NCI-H748 (cell line): ENCODE measurements around the gene SLC30A3.
"Not testable (repeated sequence)": the region's sequence is repeated elsewhere in the genome, so short reads cannot be mapped to it uniquely, and the experiment has no call there.

ENCODE experiments used
- DNase-seq: peaks from one replicate; lab custom pipeline; 2025; ENCODE audit not compliant: unreplicated experiment; lab: John Stamatoyannopoulos, UW

The SLC30A3 gene

DNA sequence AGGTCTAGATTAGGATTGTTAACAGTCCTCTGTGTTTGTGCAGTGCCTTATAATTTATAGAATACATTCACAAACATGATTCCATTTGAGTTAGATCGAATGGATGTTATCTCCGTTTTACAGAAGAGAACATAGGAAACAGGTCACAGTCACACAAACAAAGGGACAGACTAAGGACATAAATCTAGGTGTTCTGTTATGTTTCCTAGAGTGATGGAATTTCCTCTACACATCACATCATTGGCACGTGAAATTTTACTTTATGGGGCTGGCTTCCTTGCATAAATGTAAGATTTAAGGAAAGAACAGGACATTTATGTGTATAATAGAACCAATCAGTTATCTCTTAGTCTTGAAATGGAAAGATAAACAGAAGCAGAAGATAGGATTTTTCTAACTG, 25.8 kb upstream of the SLC30A3 start:
- no peak for DNase-seq

DNA sequence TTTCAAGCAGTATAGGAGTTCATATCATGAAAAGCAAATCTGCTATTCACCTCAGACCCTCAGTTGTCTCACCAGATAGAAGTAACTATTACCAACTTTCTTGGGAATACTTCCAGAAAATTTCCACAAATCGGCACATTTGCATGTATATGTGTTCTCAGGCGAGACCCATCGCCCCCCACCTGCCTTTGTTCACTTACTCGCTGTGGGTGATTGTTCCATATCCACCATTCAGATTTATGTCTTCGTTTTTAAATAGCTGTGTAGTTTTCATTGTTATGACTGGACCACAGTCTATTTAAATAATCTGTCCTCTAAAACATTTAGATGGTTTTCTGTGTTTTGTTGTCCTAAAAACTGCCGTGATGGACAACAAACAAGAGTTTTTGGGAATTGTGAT, 22.6 kb upstream of the SLC30A3 start:
- no peak for DNase-seq

- no peak for DNase-seq
Measured at GRCh38 chr2:27284996-27285395, 22.1 kb upstream of the SLC30A3 start.

GRCh38 chr2:27282892-27283291, 20.0 kb upstream of the SLC30A3 start:
- no peak for DNase-seq

- no peak for DNase-seq
Measured at GRCh38 chr2:27281855-27282559, 19.2 kb upstream of the SLC30A3 start, which contains the start of gene TRIM54. TSS of gene TRIM54 (plus strand) at chr2:27282429. CDS start at chr2:27282732, 303 bp downstream.

GRCh38 chr2:27281442-27281841, 18.6 kb upstream of the SLC30A3 start:
- no peak for DNase-seq

- DNase-seq = no peak
Measured at GRCh38 chr2:27280826-27281225, 18.0 kb upstream of the SLC30A3 start.

DNA sequence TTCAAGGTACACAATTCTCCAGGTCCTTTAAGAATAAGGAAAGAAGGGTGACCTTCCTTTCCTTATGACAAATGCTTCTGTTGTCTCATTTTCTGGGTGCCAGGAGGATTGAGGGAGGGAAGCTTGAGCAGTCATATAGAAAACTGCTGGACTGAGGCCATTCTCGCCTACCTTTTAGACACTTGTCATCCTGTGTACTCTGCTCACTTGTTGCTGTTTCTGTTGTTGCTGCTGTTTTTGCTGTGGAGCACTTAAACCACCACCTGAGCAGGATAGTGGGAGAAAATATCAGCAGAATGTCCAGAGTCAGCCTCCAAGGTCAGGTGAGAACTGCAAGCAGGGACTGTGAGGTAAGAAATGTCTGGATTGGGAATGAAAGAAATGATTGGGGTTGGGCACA, 15.2 kb upstream of the SLC30A3 start:
- DNase-seq = no peak

DNA sequence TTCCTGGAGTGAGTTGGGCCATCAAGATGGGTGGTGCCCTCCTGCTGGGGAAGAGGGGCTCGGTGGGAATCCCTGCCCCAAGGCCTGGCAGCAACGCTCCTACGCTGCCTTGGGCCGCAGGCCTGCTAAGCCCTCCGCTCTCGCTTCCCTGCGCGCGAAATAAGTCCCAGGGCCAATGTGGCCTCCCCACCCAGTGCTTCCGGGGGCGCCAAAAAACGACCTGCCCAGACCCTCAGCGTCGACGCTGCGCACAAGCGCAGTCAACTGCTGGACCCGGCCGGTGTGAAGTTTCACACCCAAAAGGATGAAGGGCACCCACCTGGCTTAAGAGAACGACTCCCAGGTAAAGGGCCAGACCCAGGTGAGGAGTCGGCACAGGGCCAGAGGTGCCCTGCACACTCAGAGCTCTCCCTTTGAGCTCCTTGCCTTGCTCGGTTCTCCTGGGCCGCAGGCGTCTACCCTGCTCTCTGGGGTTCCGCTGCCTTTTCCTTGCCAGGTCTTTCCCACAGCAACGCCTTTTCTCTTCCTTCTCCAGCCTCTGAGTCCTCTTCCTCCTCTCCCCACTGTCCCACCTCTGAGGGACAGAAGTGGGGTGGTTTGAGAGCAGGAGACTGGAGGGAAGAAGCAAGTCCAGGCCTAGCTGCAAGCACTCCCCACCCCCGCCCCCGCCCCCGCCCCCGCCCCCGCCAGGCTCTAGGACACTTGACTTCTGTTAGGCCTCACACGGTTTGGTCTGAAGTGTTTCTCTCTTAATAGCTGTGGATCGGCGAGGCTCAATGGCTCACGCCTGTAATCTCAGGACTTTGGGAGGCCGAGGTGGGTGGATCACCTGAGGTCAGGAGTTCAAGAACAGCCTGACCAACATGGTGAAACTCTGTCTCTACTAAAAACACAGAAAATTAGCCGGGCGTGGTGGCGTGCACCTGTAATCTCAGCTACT, 12.6 kb upstream of the SLC30A3 start, which contains the start of gene DNAJC5G:
TSS of gene DNAJC5G (plus strand) at position 223 of the 940 bp plus-strand sequence. CDS start 1,296 bp downstream, outside the sequence.
- no peak for DNase-seq

DNA sequence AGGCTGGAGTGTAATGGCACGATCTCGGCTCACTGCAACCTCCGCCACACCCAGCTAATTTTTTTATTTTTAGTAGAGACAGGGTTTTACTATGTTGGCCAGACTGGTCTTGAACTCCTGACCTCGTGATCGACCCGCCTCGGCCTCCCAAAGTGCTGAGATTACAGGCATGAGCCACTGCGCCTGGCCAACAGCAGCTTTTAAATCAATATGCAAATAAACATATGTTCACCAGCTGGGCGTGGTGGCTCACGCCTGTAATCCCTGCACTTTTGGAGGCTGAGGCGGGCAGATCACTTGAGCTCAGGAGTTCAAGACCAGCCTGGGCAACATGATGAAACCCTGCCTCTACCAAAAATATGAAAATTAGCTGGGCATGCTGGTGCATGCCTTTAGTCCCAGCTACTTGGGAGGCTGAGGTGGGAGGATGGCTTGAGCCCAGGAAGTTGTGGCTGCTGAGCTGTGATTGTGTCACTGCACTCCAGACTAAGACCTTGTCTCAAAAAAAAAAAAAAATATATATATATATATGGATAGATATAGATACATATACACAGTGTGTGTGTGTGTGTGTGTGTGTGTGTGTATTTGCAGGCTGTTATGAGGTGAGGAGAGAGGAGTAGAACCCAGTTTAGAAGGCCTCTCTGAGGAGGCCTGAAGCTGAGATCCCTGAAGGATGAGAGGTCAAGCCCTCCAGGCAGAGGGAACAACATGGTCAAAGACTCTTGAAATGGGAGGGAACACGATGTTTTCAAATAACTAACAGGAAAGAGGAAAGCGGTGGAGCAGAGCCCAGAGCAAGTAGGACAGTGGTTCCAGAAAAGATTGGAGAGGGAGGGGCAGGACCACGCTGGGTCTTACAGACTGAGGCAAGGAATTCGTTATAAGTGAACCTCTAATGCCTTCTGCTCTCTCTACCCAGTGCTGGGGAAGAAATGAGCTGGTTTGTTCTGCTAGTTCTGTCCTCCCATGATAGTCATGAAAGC, 10.0 kb upstream of the SLC30A3 start:
- DNase-seq = not testable (repeated sequence)

GRCh38 chr2:27271631-27272340, 8.9 kb upstream of the SLC30A3 start:
- DNase-seq = no peak

DNA sequence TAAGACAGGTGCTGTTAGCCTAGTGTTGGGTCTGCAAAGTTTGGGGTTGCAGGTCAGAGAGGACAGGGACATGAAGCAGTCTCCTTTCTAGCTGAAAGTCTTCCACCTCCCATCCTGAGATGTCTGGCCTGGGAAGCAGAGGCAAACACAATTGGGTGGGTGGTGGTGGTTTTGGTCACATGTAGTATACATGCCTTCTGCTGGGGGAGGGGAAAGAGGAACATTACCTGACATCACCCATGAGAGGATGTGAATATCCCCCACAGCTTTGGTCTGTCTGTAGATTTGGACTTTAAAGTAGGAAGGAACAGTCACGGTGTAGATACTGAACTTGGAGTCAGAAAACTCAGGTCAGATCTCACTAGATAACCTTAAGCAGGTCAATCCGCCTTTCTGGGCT, 7.8 kb upstream of the SLC30A3 start:
- DNase-seq = no peak

- no peak for DNase-seq
Measured at GRCh38 chr2:27270131-27270530, 7.3 kb upstream of the SLC30A3 start.

- DNase-seq = not testable (repeated sequence)
Measured at GRCh38 chr2:27268296-27268695, 5.4 kb upstream of the SLC30A3 start.

- no peak for DNase-seq
Measured at GRCh38 chr2:27265536-27265870, 2.7 kb upstream of the SLC30A3 start.

DNA sequence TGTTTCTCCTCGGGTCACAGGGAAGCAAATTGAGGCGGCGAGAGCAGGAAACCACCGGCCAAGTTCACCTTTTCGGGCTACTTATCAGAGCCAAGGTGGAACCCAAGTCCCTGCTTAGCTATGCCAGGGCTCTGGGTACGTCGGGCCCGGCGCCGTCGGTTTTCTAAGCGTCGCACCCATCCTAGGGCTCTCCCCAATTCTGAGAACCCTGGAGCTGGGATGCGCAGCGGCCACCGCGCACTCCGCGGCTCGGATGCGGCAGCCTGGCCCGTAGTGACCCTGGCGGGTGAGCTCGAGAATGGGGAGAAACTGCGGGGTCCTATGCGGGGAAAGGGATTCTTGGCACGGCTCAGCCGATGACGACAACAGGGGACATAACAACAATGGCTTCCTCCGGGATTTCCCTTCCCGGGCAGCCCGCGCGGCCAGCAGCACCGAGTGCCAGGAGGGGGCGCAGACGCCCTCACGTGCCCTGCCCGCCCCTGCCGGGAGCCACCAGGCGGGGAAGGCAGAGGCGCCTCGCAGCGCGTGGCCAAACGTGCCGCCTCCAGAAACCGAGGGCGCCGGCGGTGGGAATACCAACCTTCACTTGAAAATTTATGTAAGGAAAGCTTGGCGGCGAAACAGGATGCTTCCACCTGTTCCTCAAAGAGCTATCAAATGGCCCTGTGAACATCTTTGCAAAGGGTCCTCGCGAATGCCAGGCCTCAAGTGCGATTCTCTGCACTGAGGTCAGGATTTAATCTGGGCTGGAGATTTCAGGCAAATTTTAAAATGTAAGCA, 2.1 kb upstream of the SLC30A3 start:
- DNase-seq = peak; percentile 87

DNA sequence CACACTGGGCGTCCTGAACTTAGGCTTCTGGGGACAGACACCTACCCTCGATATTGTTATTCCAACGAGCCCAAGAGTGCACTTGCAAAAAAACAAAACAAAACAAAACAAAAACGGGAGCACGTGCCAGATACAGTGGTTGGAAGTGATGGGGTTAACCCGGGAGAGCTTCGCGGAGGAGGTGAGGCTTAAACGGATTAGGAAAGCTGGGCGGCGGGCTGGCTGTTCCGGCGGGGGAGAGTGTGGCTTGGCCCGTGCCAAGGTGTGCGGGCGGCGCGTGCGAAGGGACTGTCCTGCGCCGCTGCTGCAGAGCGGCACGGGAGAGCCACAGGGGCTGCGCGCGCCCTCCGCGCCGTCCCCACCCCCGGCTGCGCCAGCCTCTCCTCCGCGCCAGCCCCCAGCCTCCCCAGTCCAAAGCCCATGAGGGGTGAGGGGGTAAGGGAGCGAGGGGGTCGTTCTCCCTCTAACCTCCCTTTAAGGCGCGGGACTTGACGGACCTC, 1.5 kb upstream of the SLC30A3 start:
- peak; percentile 58 for DNase-seq

DNA sequence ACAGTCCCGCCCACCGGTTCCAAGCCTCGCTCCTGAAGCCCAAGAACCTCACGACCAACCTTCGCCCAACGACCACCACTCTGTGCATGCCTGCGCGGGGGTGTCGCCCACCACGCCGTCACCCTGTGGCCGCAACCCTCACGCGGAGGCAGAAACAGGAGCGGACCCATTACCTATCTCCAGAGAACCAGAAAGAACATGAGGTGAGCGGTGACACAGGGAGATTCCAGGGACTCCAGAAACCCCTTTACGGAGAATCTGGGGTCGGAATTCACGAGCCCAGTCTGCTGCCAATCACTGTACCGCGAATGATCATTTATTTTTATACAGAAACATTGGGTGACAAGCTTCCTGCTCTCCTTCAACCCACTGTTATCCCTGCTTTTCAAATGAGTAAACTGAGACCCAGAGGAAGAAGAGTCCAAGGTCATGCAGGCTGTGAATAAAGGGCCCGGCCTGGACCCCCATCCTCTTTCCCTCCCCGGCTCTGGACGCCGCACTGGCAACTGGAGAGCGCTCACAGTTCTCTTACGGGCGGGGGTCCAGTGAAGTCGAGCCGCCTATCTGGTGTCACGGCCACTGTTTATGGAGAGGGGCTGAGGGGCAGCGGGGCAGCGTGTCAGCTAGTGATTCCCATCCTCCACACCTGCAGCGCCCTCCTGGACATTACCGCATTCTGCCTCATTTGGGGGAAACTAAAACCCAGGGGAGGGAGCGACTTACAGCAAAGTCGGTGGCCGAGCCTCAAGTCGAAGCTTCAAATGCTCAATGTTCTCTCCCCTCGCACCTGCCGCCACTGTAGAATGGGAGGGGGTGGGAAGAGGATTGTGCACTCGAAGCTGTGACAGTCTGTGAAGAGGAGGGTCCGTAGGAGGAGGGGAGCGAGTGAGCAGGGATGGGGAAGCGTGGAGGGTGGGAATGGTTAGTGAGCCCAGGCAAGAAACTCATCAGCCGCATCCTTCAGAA, 723 bp upstream of the SLC30A3 start:
- peak; percentile 62 for DNase-seq
